ENCODE measurements around the gene DYRK2.

DYRK2 gene

GRCh38 chr12:67705394-67706370, 57.1 kb downstream of the DYRK2 start:
- no peak for DNase-seq

GRCh38 chr12:67709367-67709954, 60.9 kb downstream of the DYRK2 start:
- no peak for DNase-seq

DNA sequence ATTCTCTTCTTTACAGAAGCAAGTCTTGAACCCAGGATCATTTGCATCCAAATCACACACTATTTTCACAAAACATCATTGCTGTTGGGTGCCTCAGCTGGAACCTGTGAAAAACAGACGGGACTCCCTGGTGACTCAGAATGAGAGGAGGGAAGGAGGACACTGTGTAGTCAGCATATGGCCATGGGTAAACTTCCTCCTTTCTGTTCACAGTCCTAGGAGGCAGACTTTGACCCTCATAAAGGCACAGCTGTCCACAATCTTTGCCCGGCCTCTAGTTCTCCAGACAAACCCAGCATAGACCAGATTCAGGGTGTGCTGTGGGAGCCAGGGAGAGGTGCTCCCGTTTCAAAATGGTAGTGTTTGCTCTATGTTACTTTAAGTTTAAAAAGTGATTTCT, 62.0 kb downstream of the DYRK2 start:
- DNase-seq: no peak

DNA sequence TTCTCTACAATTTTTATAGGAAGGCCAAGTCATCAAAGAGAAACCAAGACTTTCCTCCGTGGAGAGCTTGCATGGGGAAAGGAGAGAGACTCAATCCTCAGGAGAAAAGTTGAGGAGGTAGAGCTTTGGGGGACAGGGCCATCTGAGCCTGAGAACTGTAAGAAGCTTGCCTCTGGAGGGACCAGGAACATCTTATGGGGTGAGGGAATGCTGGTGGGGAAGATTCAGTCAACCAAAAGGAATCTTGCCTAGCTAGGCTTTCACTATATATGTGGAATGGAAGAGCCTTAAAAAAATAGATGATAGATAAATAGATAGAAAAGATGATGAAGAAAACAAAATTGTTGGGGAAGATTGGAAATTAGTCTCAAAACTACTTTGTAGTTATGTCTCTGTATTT, 63.5 kb downstream of the DYRK2 start:
- DNase-seq: no peak

GRCh38 chr12:67714648-67715047, 66.1 kb downstream of the DYRK2 start:
- DNase-seq: no peak
